Mesodermal cell (in vitro differentiated cells): ENCODE results near the gene MESP2. TPM values are rescaled to one million over a fixed set of nuclear protein-coding genes. Genes with fewer than 3 reads are reported as not detected.

Source experiments
- H3K27ac ChIP-seq: 2 replicates; pipeline ENCODE4 v1.7.0; 2013; ENCODE audit warnings: mild to moderate bottlenecking, low read depth, low read length, moderate library complexity; ENCODE audit not compliant: severe bottlenecking
- H3K36me3 ChIP-seq: 2 replicates; pipeline ENCODE4 v1.7.1; 2013; ENCODE audit warnings: mild to moderate bottlenecking, low read length, moderate library complexity; ENCODE audit not compliant: control insufficient read depth, insufficient read depth
- H3K4me1 ChIP-seq: one replicate; pipeline ENCODE4 v1.7.1; 2013; ENCODE audit warnings: mild to moderate bottlenecking, low read length; ENCODE audit not compliant: insufficient read depth, control insufficient read depth, poor library complexity, severe bottlenecking
- H3K4me3 ChIP-seq: 2 replicates; pipeline ENCODE4 v1.7.0; 2013; ENCODE audit warnings: low read length, control low read depth, mild to moderate bottlenecking; ENCODE audit not compliant: insufficient read depth, poor library complexity, severe bottlenecking; ENCODE audit errors: extremely low read depth
- H3K9me3 ChIP-seq: 2 replicates; pipeline ENCODE4 v1.7.1; 2013; ENCODE audit warnings: mild to moderate bottlenecking, low read length, moderate library complexity; ENCODE audit not compliant: control insufficient read depth
- WGBS, 2 experiments: methylation state at CpG; one replicate each; pipeline ENCODE4 v1.1.5; 2013; ENCODE audit warnings: missing lambda C conversion rate in 2 of 2; ENCODE audit not compliant: insufficient coverage in 2 of 2; 5-methylcytosine and 5-hydroxymethylcytosine counted together
- polyA plus RNA-seq, 2 experiments: library from polyadenylated mRNA; stranded (reverse); fragments of 50-300 nt; gene quantifications; one replicate each; pipeline ENCODE4 v1.2.3, GENCODE V29; 2013

The MESP2 gene
- 0.55 TPM for polyA plus RNA-seq (2013, experiment 1 of 2)
- 0.61 TPM for polyA plus RNA-seq (2013, experiment 2 of 2)

DNA sequence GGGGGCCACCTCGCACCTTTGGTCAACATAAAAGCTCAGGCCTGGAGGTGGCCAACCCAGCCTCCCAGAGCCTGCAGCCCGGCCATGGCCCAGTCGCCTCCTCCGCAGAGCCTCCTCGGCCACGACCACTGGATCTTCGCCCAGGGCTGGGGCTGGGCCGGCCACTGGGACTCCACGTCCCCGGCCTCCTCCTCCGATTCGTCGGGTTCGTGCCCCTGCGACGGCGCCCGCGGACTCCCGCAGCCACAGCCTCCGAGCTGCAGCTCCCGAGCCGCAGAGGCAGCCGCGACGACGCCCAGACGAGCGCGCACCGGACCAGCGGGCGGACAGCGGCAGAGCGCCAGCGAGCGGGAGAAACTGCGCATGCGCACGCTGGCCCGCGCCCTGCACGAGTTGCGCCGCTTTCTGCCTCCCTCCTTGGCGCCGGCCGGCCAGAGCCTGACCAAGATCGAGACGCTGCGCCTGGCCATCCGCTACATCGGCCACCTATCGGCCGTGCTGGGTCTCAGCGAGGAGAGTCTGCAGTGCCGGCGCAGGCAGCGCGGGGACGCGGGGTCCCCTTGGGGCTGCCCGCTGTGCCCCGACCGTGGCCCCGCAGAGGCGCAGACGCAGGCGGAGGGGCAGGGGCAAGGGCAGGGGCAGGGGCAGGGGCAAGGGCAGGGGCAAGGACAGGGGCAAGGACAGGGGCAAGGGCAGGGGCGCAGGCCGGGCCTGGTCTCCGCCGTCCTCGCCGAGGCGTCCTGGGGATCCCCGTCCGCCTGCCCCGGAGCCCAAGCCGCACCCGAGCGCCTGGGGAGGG, at the start of gene MESP2:
MESP2 (plus strand) TSS at position 59 of the 799 bp plus-strand sequence; CDS start at position 85, 26 bp downstream.
- peak within 1 kb of the TSS; percentile 23 for H3K4me3 ChIP-seq
- H3K27ac ChIP-seq, result no peak within 1 kb of the TSS
- no peaks in the 10 kb centered on the region for H3K9me3 ChIP-seq
- WGBS, 2 experiments, result 18 to 19% methylated on average over 70 to 74 of the region's 82 CpGs
- H3K36me3 ChIP-seq, result no peaks in the 10 kb centered on the region
- no peaks in the 10 kb centered on the region for H3K4me1 ChIP-seq

DNA sequence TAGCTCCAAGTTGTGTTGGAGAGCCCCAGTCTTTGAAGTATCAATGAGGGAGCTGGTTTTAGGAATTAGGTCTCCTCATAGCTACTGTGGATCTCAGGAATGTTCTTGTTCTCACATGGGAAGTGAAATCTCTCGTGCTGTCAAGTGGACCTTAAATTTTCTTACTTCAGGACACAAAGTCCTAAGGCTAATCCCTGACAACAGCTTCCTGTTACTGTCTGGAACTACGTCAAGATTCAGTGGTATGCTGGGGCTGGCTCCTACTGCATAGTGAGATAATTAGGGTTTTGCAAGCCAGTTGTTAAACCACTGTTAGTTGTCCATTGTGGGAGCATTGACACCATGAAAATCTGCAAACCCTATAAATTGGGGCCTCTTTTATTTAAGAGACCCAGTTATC, 47.9 kb upstream of the MESP2 start:
- no peak overlapping the region for H3K4me3 ChIP-seq
- H3K36me3 ChIP-seq, result no peaks in the 10 kb centered on the region
- H3K9me3 ChIP-seq, result peaks cover 9% of the 10 kb centered on the region
- no peak overlapping the region for H3K27ac ChIP-seq
- no peaks in the 10 kb centered on the region for H3K4me1 ChIP-seq
- 69 to 94% methylated on average over 2 of the region's 2 CpGs for WGBS, 2 experiments

- 81 to 85% methylated on average over 4 to 5 of the region's 5 CpGs for WGBS, 2 experiments
Measured at GRCh38 chr15:89731275-89731674, 44.9 kb upstream of the MESP2 start.

DNA sequence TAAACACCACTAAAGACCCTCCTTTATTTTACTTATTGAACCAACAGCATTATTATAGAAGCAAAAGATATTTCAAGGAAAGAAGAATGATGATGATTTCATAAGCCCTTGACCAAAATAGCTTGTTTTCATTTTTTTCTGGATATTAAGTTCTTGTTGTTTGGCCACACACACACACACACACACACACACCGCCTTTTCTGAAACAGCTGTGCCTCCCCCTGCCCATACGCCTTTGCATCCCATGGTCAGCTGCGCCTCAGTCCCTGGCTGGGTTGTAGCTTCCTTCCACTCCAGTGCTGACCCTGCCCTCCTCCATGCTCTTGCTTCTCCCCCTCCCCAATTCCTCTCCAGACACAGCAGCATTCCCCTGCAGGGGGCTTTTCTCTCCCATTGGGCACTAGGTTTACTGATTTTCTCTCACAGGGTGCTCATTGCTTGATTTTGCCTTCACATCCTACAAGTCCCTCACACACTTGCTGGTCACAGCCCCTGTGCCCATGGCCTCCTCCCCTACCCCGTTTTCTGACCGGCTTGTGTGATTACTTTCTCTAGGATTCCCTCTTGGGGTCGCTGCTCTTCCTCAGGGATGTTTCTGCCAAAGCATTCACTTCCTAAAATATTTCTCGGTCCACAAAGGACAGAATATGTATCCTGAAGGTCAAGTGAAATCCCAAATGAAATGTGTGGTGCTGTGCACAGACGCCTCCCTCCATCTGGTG, 43.5 kb upstream of the MESP2 start:
- WGBS, 2 experiments, result 70 to 96% methylated on average over 4 to 7 of the region's 8 CpGs
- Histone ChIP-seq H3K4me1 (no peaks in the 10 kb centered on the region), H3K27ac (no peak overlapping the region), H3K9me3 (no peaks in the 10 kb centered on the region), H3K36me3 (no peaks in the 10 kb centered on the region), H3K4me3 (no peak overlapping the region)

More at GRCh38 chr15:89731275-89731674, 44.9 kb upstream of the MESP2 start:
- Histone ChIP-seq H3K4me1 (no peaks in the 10 kb centered on the region), H3K36me3 (no peaks in the 10 kb centered on the region), H3K4me3 (no peak overlapping the region), H3K9me3 (no peaks in the 10 kb centered on the region), H3K27ac (no peak overlapping the region)

GRCh38 chr15:89735773-89736172, 40.4 kb upstream of the MESP2 start:
- no peak overlapping the region for H3K4me3 ChIP-seq
- no peaks in the 10 kb centered on the region for H3K4me1 ChIP-seq
- H3K9me3 ChIP-seq, result no peaks in the 10 kb centered on the region
- WGBS, 2 experiments, result 74 to 79% methylated on average over 3 to 4 of the region's 4 CpGs
- H3K27ac ChIP-seq, result no peak overlapping the region
- no peaks in the 10 kb centered on the region for H3K36me3 ChIP-seq

- H3K27ac ChIP-seq, result no peak overlapping the region
- H3K36me3 ChIP-seq, result no peaks in the 10 kb centered on the region
- H3K4me1 ChIP-seq, result no peaks in the 10 kb centered on the region
- no peaks in the 10 kb centered on the region for H3K9me3 ChIP-seq
- no peak overlapping the region for H3K4me3 ChIP-seq
- 0 to 10% methylated on average over 3 to 7 of the region's 8 CpGs for WGBS, 2 experiments
Measured at GRCh38 chr15:89740137-89740536, 36.0 kb upstream of the MESP2 start.

- no peaks in the 10 kb centered on the region for H3K36me3 ChIP-seq
- H3K4me3 ChIP-seq, result no peak overlapping the region
- WGBS, 2 experiments, result 82 to 93% methylated on average over 6 to 7 of the region's 8 CpGs
Measured at GRCh38 chr15:89743011-89743410, 33.1 kb upstream of the MESP2 start.

DNA sequence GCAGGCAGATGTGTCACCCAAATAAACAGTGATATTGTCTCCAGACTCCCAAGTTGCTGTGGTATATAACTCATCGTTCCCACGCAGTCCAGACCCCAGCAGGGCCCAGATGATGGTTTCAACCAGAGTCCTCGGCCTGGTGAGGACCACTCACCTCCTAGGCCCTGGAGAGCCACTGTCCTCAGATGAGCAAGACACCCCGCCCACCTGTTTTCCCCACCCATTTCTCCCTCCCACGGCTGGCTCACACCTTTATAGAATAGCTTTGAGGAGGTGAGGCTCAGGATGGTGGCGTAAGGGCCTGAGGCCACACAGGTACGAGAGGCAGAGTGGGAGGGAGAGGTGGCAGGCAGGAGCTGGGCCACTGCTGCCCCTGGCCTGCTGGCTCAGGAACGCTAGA, 32.5 kb upstream of the MESP2 start:
- H3K36me3 ChIP-seq, result no peaks in the 10 kb centered on the region
- H3K9me3 ChIP-seq, result no peaks in the 10 kb centered on the region
- H3K27ac ChIP-seq, result no peak overlapping the region
- no peak overlapping the region for H3K4me3 ChIP-seq
- 93 to 99% methylated on average over 3 to 5 of the region's 8 CpGs for WGBS, 2 experiments
- H3K4me1 ChIP-seq, result peaks cover 6% of the 10 kb centered on the region

More at GRCh38 chr15:89743011-89743410, 33.1 kb upstream of the MESP2 start:
- Histone ChIP-seq H3K4me1 (peaks cover 6% of the 10 kb centered on the region), H3K9me3 (no peaks in the 10 kb centered on the region), H3K27ac (no peak overlapping the region)

GRCh38 chr15:89745131-89745530, 31.0 kb upstream of the MESP2 start:
- H3K9me3 ChIP-seq, result no peaks in the 10 kb centered on the region
- WGBS, 2 experiments, result 80 to 86% methylated on average over 6 to 10 of the region's 13 CpGs
- H3K4me1 ChIP-seq, result peaks cover 6% of the 10 kb centered on the region

DNA sequence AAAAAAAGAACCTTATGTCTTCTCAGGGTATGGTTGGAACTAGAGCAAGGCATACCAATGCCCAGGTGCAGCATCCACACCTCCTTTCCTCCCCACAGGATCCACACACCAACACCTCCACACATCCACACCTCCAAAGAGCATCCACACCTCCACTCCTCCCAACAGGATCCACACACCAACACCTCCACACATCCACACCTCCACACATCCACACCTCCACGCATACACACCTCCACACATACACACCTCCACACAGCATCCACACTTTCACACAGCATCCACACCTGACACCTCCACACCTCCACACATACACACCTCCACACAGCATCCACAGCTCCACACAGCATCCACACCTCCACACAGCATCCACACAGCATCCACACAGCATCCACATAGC, 30.4 kb upstream of the MESP2 start:
- Histone ChIP-seq H3K4me1 (peaks cover 6% of the 10 kb centered on the region), H3K27ac (no peak overlapping the region), H3K36me3 (no peaks in the 10 kb centered on the region), H3K9me3 (no peaks in the 10 kb centered on the region), H3K4me3 (no peak overlapping the region)
- 14 to 44% methylated on average over 1 of the region's 1 CpG for WGBS, 2 experiments

More at GRCh38 chr15:89745131-89745530, 31.0 kb upstream of the MESP2 start:
- H3K27ac ChIP-seq, result no peak overlapping the region
- no peak overlapping the region for H3K4me3 ChIP-seq
- no peaks in the 10 kb centered on the region for H3K36me3 ChIP-seq
